Endothelial cell of umbilical vein (primary cell): Measurements from ENCODE around the gene ZDHHC11. TPM values are rescaled to one million over a fixed set of nuclear protein-coding genes. Genes with fewer than 3 reads are reported as not detected.

Experiments used
- BruUV-seq: library from RNA; stranded (reverse); fragments of 400-500 nt; replicated peaks from 2 replicates; lab custom pipeline; 2021; lab: Mats Ljungman, UMichigan
- CTCF ChIA-PET: fragments of 300-600, 350-600 bp; sonication (Branson Sonifier 250); formaldehyde crosslinking; loops from one replicate; lab custom pipeline; 2021; ENCODE audit warnings: antibody characterized with exemption, inconsistent platforms; lab: Charles Lee
- POLR2A ChIA-PET: fragments of 300-600, 350-600 bp; sonication (Branson Sonifier 250); formaldehyde crosslinking; loops from one replicate; lab custom pipeline; 2021; ENCODE audit warnings: antibody characterized with exemption, inconsistent platforms; lab: Charles Lee
- DNase-seq: peaks from one replicate; pipeline ENCODE4 v3.0.0-alpha.2; 2011; ENCODE audit warnings: low read depth, low spot score
- FAIRE-seq: peaks from 2 replicates; lab custom pipeline; 2011; peaks lifted over from hg19 to GRCh38; lab: Jason Lieb, UNC
- H2AFZ ChIP-seq: 2 replicates; pipeline ENCODE4 v1.6.0; 2012; ENCODE audit warnings: low read depth, low read length, control low read depth, inconsistent platforms
- H3K27ac ChIP-seq: 2 replicates; pipeline ENCODE4 v1.5.1; 2011; ENCODE audit warnings: low read depth, mild to moderate bottlenecking, control low read depth, low read length, moderate library complexity; ENCODE audit not compliant: insufficient read depth
- H3K27me3 ChIP-seq, 2 experiments: 2 replicates each; pipeline versions ENCODE4 v1.6.0 to v1.6.1; 2011; ENCODE audit warnings: low read length in 2 of 2, mixed read lengths in 1 of 2; ENCODE audit not compliant: control insufficient read depth in 2 of 2, insufficient read depth in 2 of 2
- H3K36me3 ChIP-seq, 2 experiments: 2 replicates in 1 of 2; 3 replicates in 1 of 2; pipeline ENCODE4 v1.5.1; 2011; ENCODE audit warnings: low read length in 2 of 2, mild to moderate bottlenecking in 1 of 2, moderate library complexity in 1 of 2; ENCODE audit not compliant: control insufficient read depth in 2 of 2, insufficient read depth in 2 of 2; ENCODE audit errors: extremely low read depth in 1 of 2
- H3K4me1 ChIP-seq: 3 replicates; pipeline ENCODE4 v1.5.1; 2011; ENCODE audit warnings: mild to moderate bottlenecking, low read length; ENCODE audit not compliant: control insufficient read depth, insufficient read depth; ENCODE audit errors: extremely low read depth
- H3K4me2 ChIP-seq: 2 replicates; pipeline ENCODE4 v1.6.1; 2011; ENCODE audit warnings: low read length, control low read depth, mixed read lengths; ENCODE audit not compliant: insufficient read depth
- H3K4me3 ChIP-seq, 3 experiments: fragments of 200-600 bp in 1 of 3; sonication (generic), shearing (Covaris generic) in 1 of 3; replicated peaks in 1 of 3; 2 replicates each; pipeline ENCODE4 v1.5.1; 2011 to 2016; ENCODE audit warnings: control low read depth in 3 of 3, low read length in 3 of 3, mild to moderate bottlenecking in 2 of 3, inconsistent platforms in 1 of 3, low read depth in 1 of 3, moderate library complexity in 1 of 3; ENCODE audit not compliant: insufficient read depth in 1 of 3
- H3K79me2 ChIP-seq: 2 replicates; pipeline ENCODE4 v1.6.0; 2012; ENCODE audit warnings: low read length, inconsistent platforms; ENCODE audit not compliant: control insufficient read depth, insufficient read depth
- H3K9ac ChIP-seq: replicated peaks from 2 replicates; pipeline ENCODE3; 2011; ENCODE audit warnings: low read length, control low read depth; ENCODE audit not compliant: insufficient read depth; ENCODE audit errors: extremely low read depth
- H3K9me1 ChIP-seq: replicated peaks from 3 replicates; pipeline ENCODE4 v1.6.0; 2011; ENCODE audit warnings: mild to moderate bottlenecking, low read length; ENCODE audit not compliant: control insufficient read depth, insufficient read depth; ENCODE audit errors: extremely low read depth
- H3K9me3 ChIP-seq: replicated peaks from 2 replicates; pipeline ENCODE4 v1.5.1; 2012; ENCODE audit warnings: low read length, inconsistent platforms; ENCODE audit not compliant: control insufficient read depth, insufficient read depth
- H4K20me1 ChIP-seq: replicated peaks from 2 replicates; pipeline ENCODE3; 2011; ENCODE audit warnings: mild to moderate bottlenecking, low read length; ENCODE audit not compliant: control insufficient read depth, insufficient read depth; ENCODE audit errors: extremely low read depth
- CTCF ChIP-seq, 2 donors: IDR thresholded peaks; 1 replicate in 1 of 2; 2 replicates in 1 of 2; pipeline ENCODE4 v1.5.1; 2011; ENCODE audit warnings: low read length in 2 of 2, mild to moderate bottlenecking in 2 of 2, moderate library complexity in 2 of 2, control low read depth in 1 of 2, inconsistent platforms in 1 of 2, low read depth in 1 of 2; ENCODE audit not compliant: insufficient read depth in 1 of 2; ENCODE audit errors: extremely low read depth in 1 of 2
- EZH2 ChIP-seq: IDR thresholded peaks from 2 replicates; pipeline ENCODE4 v1.6.1; 2012; ENCODE audit warnings: borderline replicate concordance, low read depth, mild to moderate bottlenecking, moderate library complexity, low read length, inconsistent platforms; ENCODE audit not compliant: severe bottlenecking
- FOS ChIP-seq: IDR thresholded peaks from 2 replicates; pipeline ENCODE4 v1.6.1; 2011; ENCODE audit warnings: mild to moderate bottlenecking, low read length, moderate library complexity, borderline replicate concordance; ENCODE audit not compliant: insufficient read depth
- GATA2 ChIP-seq: IDR thresholded peaks from 2 replicates; pipeline ENCODE4 v1.7.0; 2011; ENCODE audit warnings: low read depth, mild to moderate bottlenecking, moderate library complexity, mixed read lengths, low read length; ENCODE audit not compliant: insufficient read length, insufficient read depth
- JUN ChIP-seq: IDR thresholded peaks from 2 replicates; pipeline ENCODE4 v1.6.1; 2011; ENCODE audit warnings: borderline replicate concordance, low read depth; ENCODE audit not compliant: insufficient read length, insufficient read depth
- MYC ChIP-seq: IDR thresholded peaks from one replicate; pipeline ENCODE4 v1.6.1; 2011; ENCODE audit warnings: mild to moderate bottlenecking, low read depth, low read length
- POLR2A ChIP-seq: IDR thresholded peaks from 2 replicates; pipeline ENCODE4 v1.6.1; 2012; ENCODE audit warnings: low read depth, mild to moderate bottlenecking, control low read depth, low read length
- POLR2AphosphoS5 ChIP-seq: IDR thresholded peaks from 2 replicates; pipeline ENCODE4 v1.6.1; 2012; ENCODE audit warnings: low read depth, mild to moderate bottlenecking, control low read depth, low read length, moderate library complexity; ENCODE audit not compliant: insufficient read depth
- dilution Hi-C: fragments of 300-500 bp; cut with MboI; formaldehyde crosslinking; loops from one replicate; pipeline ENCODE4 v1.15.0; 2019; ENCODE audit warnings: low sequenced_read_pairs; ENCODE audit not compliant: extremely low pct_ligation_motif_present
- intact Hi-C: fragments of 100-400 bp; cut with micrococcal nuclease; formaldehyde crosslinking; loops from one replicate; pipeline ENCODE4 v1.10.0; 2022
- polyA plus RNA-seq, 4 experiments: library from polyadenylated mRNA; depleted of rRNA in 3 of 4; stranded (reverse) in 3 of 4; unstranded in 1 of 4; fragments of >200 nt; gene quantifications; 2 replicates each; pipeline versions ENCODE4 v1.2.1 to v1.2.3, GENCODE V29; 2011 to 2012; ENCODE audit warnings: missing spikeins in 1 of 4
- total RNA-seq: library from RNA; stranded (reverse); gene quantifications from 2 replicates; pipeline ENCODE4 v1.2.3, GENCODE V29; 2021
- TF ChIP-seq, protein P1 (sequence below): IDR thresholded peaks from 2 replicates; pipeline ENCODE4 v1.6.1; 2011; ENCODE audit not compliant: insufficient read depth, insufficient read length

Gene ZDHHC11
- total and polyA plus RNA-seq, 2 donors (not counting 3 experiments of a cell fraction or from before 2014, with no cell fraction given) = 0.35 to 4.4 TPM

DNA sequence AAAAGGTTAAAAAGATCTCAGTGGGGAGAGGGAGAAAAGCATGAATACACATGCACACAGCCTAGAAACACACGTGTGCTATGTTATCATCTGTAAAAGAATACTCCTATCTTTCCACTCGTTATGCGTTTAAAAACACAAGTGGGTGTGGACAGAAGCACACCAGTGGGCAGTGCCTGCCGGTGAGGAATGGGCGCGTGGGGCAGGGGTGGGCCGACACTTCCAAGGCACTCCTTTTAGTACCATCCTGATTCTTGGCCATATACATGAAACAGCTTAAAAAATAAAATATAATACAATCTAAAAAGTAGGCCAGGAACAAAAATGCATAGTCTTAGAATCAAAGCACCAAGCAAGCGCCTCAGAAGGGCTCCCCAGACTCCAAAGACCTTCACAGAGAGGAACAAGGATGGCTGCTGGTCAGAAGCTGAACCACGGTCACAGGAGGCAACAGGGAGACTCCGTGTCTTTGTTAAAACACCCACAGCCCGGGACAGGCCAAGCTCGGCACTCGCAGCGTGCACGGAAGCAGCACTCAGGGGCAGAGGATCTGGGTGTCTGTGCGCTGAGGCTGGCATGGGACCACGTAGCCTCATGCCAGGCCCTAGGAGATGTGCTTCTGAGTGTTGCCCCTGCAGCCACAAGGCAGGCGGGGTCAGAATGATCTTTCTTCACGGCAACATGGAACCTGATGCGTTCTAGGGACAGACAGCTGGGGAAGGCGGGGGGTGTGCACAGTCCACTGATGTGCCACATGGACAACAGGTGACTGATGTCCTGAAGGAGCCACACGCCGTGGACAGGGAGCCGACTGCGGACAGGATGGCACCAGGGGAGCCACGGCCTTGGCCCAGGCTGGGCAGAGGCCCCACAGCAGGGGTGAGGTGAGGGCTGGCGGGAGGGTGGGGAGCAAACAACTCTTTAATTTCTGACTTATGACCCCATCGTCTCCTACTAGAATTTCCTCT lies 25.9 kb upstream of the ZDHHC11 start:
- dilution Hi-C loops (no loop called here), intact Hi-C loops (no loop called here)
- Histone ChIP-seq H3K4me3 (no peak overlapping the region), H2AFZ (no peak overlapping the region), H3K36me3 (peaks cover 21 to 39% of the 10 kb centered on the region in 2 experiments), H3K4me2 (no peak overlapping the region), H3K4me1 (peaks cover 18% of the 10 kb centered on the region), H3K9me1 (no peaks in the 10 kb centered on the region), H4K20me1 (no peaks in the 10 kb centered on the region), H3K79me2 (no peaks in the 10 kb centered on the region), H3K9me3 (no peaks in the 10 kb centered on the region), H3K9ac (no peak overlapping the region), H3K27me3 (no peaks in the 10 kb centered on the region), H3K27ac (no peak overlapping the region)
- FAIRE-seq (no peak), DNase-seq (no peak)
- ChIA-PET POLR2A (no interaction called here), CTCF (no interaction called here)
- TF ChIP-seq FOS (no peak), EZH2 (no peak), POLR2AphosphoS5 (no peak), CTCF (IDR thresholded peaks at IDR 0.05; ENCODE audit: extremely low read depth in 1 of 2, insufficient read depth in 1 of 2, low read depth in 1 of 2, low read length in 2 of 2) (no peak), JUN (no peak), GATA2 (no peak), POLR2A (no peak), MYC (no peak)
- TF ChIP-seq, protein P1, sequence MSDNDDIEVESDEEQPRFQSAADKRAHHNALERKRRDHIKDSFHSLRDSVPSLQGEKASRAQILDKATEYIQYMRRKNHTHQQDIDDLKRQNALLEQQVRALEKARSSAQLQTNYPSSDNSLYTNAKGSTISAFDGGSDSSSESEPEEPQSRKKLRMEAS = no peak
- BruUV-seq = no TSS peak
